Measurements from ENCODE around the gene AKNA. TPM values are rescaled to one million over a fixed set of nuclear protein-coding genes. Genes with fewer than 3 reads are reported as not detected.

The AKNA gene
- total RNA-seq, 3 donors from 2014 or later (not counting 1 experiment from before 2014, with no cell fraction given), result 577 to 743 (median 676) TPM

- H3K27ac ChIP-seq (ENCODE audit: low read length), result no peak overlapping the region
- no peak for ATAC-seq
- 95% methylated on average over 7 of the region's 9 CpGs for WGBS (ENCODE audit: insufficient coverage)
Measured at GRCh38 chr9:114343471-114344187, 44.2 kb downstream of the AKNA start.

GRCh38 chr9:114342755-114343440 is 44.9 kb downstream of the AKNA start:
- peaks cover 38% of the 10 kb centered on the region for H3K36me3 Mint-ChIP-seq
- H3K27ac Mint-ChIP-seq, result peak overlapping the region; percentile 77 to 84
- H3K4me3 Mint-ChIP-seq, result no peak overlapping the region
- H3K9me3 Mint-ChIP-seq, result no peaks in the 10 kb centered on the region
- Histone ChIP-seq H3K9me3 (ENCODE audit: control insufficient read depth, insufficient read depth, low read length) (no peaks in the 10 kb centered on the region), H3K27ac (ENCODE audit: low read length) (no peak overlapping the region), H3K4me3 (ENCODE audit: low read length) (no peak overlapping the region), H3K27me3 (ENCODE audit: control insufficient read depth, insufficient read depth, low read length) (no peaks in the 10 kb centered on the region), H3K36me3 (ENCODE audit: control insufficient read depth, insufficient read depth, low read length) (peaks cover 97% of the 10 kb centered on the region), H3K4me1 (ENCODE audit: control insufficient read depth, insufficient read depth, low read length) (peaks cover 17% of the 10 kb centered on the region)
- ATAC-seq (no peak), DNase-seq (no peak)
- peaks cover 36 to 56% of the 10 kb centered on the region in 2 donors for H3K4me1 Mint-ChIP-seq
- TF ChIP-seq CTCF (IDR thresholded peaks at IDR 0.05), result no peak
- H3K27me3 Mint-ChIP-seq (ENCODE audit: low read depth in 2 of 2), result no peaks in the 10 kb centered on the region
- 95% methylated on average over 3 of the region's 5 CpGs for WGBS (ENCODE audit: insufficient coverage)
- intact Hi-C loops (cut with micrococcal nuclease), result no loop called here

More at GRCh38 chr9:114343471-114344187, 44.2 kb downstream of the AKNA start:
- Mint-ChIP-seq H3K36me3 (peaks cover 38% of the 10 kb centered on the region), H3K4me1 (peaks cover 40 to 59% of the 10 kb centered on the region in 2 donors), H3K27me3 (ENCODE audit: low read depth in 2 of 2) (no peaks in the 10 kb centered on the region), H3K9me3 (no peaks in the 10 kb centered on the region), H3K4me3 (no peak overlapping the region), H3K27ac (peak overlapping the region; percentile 77 to 84)
- H3K36me3 ChIP-seq (ENCODE audit: control insufficient read depth, insufficient read depth, low read length), result peaks cover 97% of the 10 kb centered on the region
- H3K4me3 ChIP-seq (ENCODE audit: low read length), result no peak overlapping the region
- TF ChIP-seq CTCF (IDR thresholded peaks at IDR 0.05), result no peak
- intact Hi-C loops (cut with micrococcal nuclease), result no loop called here
- no peak for DNase-seq
- H3K4me1 ChIP-seq (ENCODE audit: control insufficient read depth, insufficient read depth, low read length), result peaks cover 20% of the 10 kb centered on the region
- no peaks in the 10 kb centered on the region for H3K27me3 ChIP-seq (ENCODE audit: control insufficient read depth, insufficient read depth, low read length)
- H3K9me3 ChIP-seq (ENCODE audit: control insufficient read depth, insufficient read depth, low read length), result no peaks in the 10 kb centered on the region

GRCh38 chr9:114341991-114342390 is 45.8 kb downstream of the AKNA start:
- Histone ChIP-seq H3K9me3 (ENCODE audit: control insufficient read depth, insufficient read depth, low read length) (no peaks in the 10 kb centered on the region), H3K4me1 (ENCODE audit: control insufficient read depth, insufficient read depth, low read length) (peaks cover 17% of the 10 kb centered on the region), H3K36me3 (ENCODE audit: control insufficient read depth, insufficient read depth, low read length) (peaks cover 99% of the 10 kb centered on the region), H3K27ac (ENCODE audit: low read length) (no peak overlapping the region), H3K27me3 (ENCODE audit: control insufficient read depth, insufficient read depth, low read length) (no peaks in the 10 kb centered on the region), H3K4me3 (ENCODE audit: low read length) (no peak overlapping the region)
- no peak for ATAC-seq
- DNase-seq, result no peak
- H3K27ac Mint-ChIP-seq, result peak overlapping the region; percentile 84 to 88
- intact Hi-C loops (cut with micrococcal nuclease), result no loop called here
- no peaks in the 10 kb centered on the region for H3K9me3 Mint-ChIP-seq
- peaks cover 38% of the 10 kb centered on the region for H3K36me3 Mint-ChIP-seq
- peaks cover 31 to 51% of the 10 kb centered on the region in 2 donors for H3K4me1 Mint-ChIP-seq
- no peak for TF ChIP-seq CTCF (IDR thresholded peaks at IDR 0.05)
- WGBS (ENCODE audit: insufficient coverage), result 96% methylated on average over 4 of the region's 4 CpGs
- no peaks in the 10 kb centered on the region for H3K27me3 Mint-ChIP-seq (ENCODE audit: low read depth in 2 of 2)
- H3K4me3 Mint-ChIP-seq, result no peak overlapping the region

All from natural killer cell (primary cell).